HepG2 (cell line): ENCODE data around the gene COASY. TPM values are rescaled to one million over a fixed set of nuclear protein-coding genes. Genes with fewer than 3 reads are reported as not detected.

Source experiments
- CCDC6 ChIP-seq: sonication (generic); formaldehyde crosslinking; IDR thresholded peaks from 2 replicates; pipeline ENCODE4 v1.8.1; 2022; ENCODE audit warnings: mild to moderate bottlenecking, missing genetic modification reagents, moderate library complexity
- EED ChIP-seq: sonication (generic); formaldehyde crosslinking; IDR thresholded peaks from 2 replicates; pipeline ENCODE4 v1.5.0; 2020; ENCODE audit warnings: mild to moderate bottlenecking, missing genetic modification reagents
- FOSL1 ChIP-seq: sonication (generic); formaldehyde crosslinking; IDR thresholded peaks from 2 replicates; pipeline ENCODE4 v1.9.0; 2021; ENCODE audit warnings: missing genetic modification reagents, borderline replicate concordance
- FOXA3 ChIP-seq: IDR thresholded peaks from 2 replicates; pipeline ENCODE4 v1.6.1; 2016; ENCODE audit warnings: missing genetic modification reagents, missing compliant biosample characterization
- HMG20B ChIP-seq: conservative IDR thresholded peaks from 2 replicates; pipeline ENCODE4 v1.6.1; 2016; ENCODE audit warnings: missing genetic modification reagents, missing compliant biosample characterization
- HNRNPUL1 ChIP-seq: fragments of 200-400 bp; formaldehyde crosslinking; IDR thresholded peaks from 2 replicates; pipeline ENCODE4 v1.6.1; 2017; ENCODE audit warnings: low read depth, mild to moderate bottlenecking, low read length, moderate library complexity
- KLF16 ChIP-seq, 2 experiments: sonication (generic) in 1 of 2; formaldehyde crosslinking in 1 of 2; IDR thresholded peaks; 2 replicates each; pipeline versions ENCODE4 v1.6.1 to v1.8.0; 2016 to 2023; ENCODE audit warnings: missing genetic modification reagents in 2 of 2, missing compliant biosample characterization in 1 of 2
- MATR3 ChIP-seq: sonication (generic); formaldehyde crosslinking; IDR thresholded peaks from 2 replicates; pipeline ENCODE4 v1.4.0; 2020; ENCODE audit warnings: missing genetic modification reagents
- MYNN ChIP-seq: sonication (generic); formaldehyde crosslinking; IDR thresholded peaks from 2 replicates; pipeline ENCODE4 v1.4.0; 2020; ENCODE audit warnings: mild to moderate bottlenecking, low read depth, missing genetic modification reagents
- NKX3-1 ChIP-seq: sonication (generic); formaldehyde crosslinking; IDR thresholded peaks from 2 replicates; pipeline ENCODE4 v1.5.0; 2020; ENCODE audit warnings: missing genetic modification reagents
- NR1H2 ChIP-seq: sonication (generic); formaldehyde crosslinking; IDR thresholded peaks from 2 replicates; pipeline ENCODE4 v1.8.1; 2022; ENCODE audit warnings: low read depth, missing genetic modification reagents, borderline replicate concordance
- NR3C1 ChIP-seq: sonication (generic); formaldehyde crosslinking; IDR thresholded peaks from 2 replicates; pipeline ENCODE4 v1.4.0; 2020; ENCODE audit warnings: missing genetic modification reagents
- PCBP1 ChIP-seq: fragments of 200-400 bp; formaldehyde crosslinking; IDR thresholded peaks from 2 replicates; pipeline ENCODE4 v1.6.1; 2017; ENCODE audit warnings: mild to moderate bottlenecking, low read depth, low read length, borderline replicate concordance
- PHF20 ChIP-seq: sonication (generic); formaldehyde crosslinking; IDR thresholded peaks from 2 replicates; pipeline ENCODE4 v1.5.0; 2020; ENCODE audit warnings: mild to moderate bottlenecking, missing genetic modification reagents
- RARG ChIP-seq: sonication (generic); formaldehyde crosslinking; IDR thresholded peaks from 2 replicates; pipeline ENCODE4 v1.4.0; 2020; ENCODE audit warnings: low read depth, mild to moderate bottlenecking, missing genetic modification reagents
- ZNF333 ChIP-seq: sonication (generic); formaldehyde crosslinking; IDR thresholded peaks from 2 replicates; pipeline ENCODE4 v1.4.0; 2020; ENCODE audit warnings: mild to moderate bottlenecking, missing genetic modification reagents, borderline replicate concordance
- ZNF335 ChIP-seq: sonication (generic); formaldehyde crosslinking; IDR thresholded peaks from 2 replicates; pipeline ENCODE4 v1.4.0; 2020; ENCODE audit warnings: missing genetic modification reagents
- ZNF34 ChIP-seq: sonication (generic); formaldehyde crosslinking; IDR thresholded peaks from 2 replicates; pipeline ENCODE4 v1.4.0; 2020; ENCODE audit warnings: mild to moderate bottlenecking, missing genetic modification reagents, borderline replicate concordance
- polyA plus RNA-seq, 8 experiments: library from polyadenylated mRNA; depleted of rRNA in 3 of 8; stranded (reverse) in 7 of 8; unstranded in 1 of 8; fragments of >200 nt; fragmentation: Illumina TruSeq in 4 of 8; extraction: Trizol in 4 of 8; gene quantifications; 2 replicates each; pipeline versions ENCODE4 v1.2.1 to v1.2.3, GENCODE V29; 2011 to 2016; ENCODE audit warnings: low read depth in 4 of 8, missing spikeins in 1 of 8, mixed read lengths in 1 of 8; ENCODE audit not compliant: insufficient read depth in 1 of 8
- total RNA-seq, 5 experiments: library from RNA; depleted of rRNA; stranded (reverse); fragments of >200 nt; fragmentation: Illumina TruSeq; extraction: Trizol; gene quantifications; 2 replicates each; pipeline ENCODE4 v1.2.3, GENCODE V29; 2016; ENCODE audit warnings: low read depth in 1 of 5
- TF ChIP-seq, protein P1 (sequence below): sonication (generic); formaldehyde crosslinking; IDR thresholded peaks from 2 replicates; pipeline ENCODE4 v1.5.1; 2020; ENCODE audit warnings: missing genetic modification reagents, mild to moderate bottlenecking, borderline replicate concordance
- TF ChIP-seq, protein P2 (sequence below): sonication (generic); formaldehyde crosslinking; IDR thresholded peaks from 2 replicates; pipeline ENCODE4 v1.5.0; 2020; ENCODE audit warnings: mild to moderate bottlenecking, missing genetic modification reagents, borderline replicate concordance
- TF ChIP-seq, protein P3 (sequence below): IDR thresholded peaks from 2 replicates; pipeline ENCODE4 v1.6.1; 2016; ENCODE audit warnings: mild to moderate bottlenecking, missing biosample characterization, missing genetic modification reagents

The COASY gene
- total and polyA plus RNA-seq, 2 of the 13 experiments (the other 11 are each of a cell fraction or from before 2014, with no cell fraction given): 90.7 to 125 TPM

DNA sequence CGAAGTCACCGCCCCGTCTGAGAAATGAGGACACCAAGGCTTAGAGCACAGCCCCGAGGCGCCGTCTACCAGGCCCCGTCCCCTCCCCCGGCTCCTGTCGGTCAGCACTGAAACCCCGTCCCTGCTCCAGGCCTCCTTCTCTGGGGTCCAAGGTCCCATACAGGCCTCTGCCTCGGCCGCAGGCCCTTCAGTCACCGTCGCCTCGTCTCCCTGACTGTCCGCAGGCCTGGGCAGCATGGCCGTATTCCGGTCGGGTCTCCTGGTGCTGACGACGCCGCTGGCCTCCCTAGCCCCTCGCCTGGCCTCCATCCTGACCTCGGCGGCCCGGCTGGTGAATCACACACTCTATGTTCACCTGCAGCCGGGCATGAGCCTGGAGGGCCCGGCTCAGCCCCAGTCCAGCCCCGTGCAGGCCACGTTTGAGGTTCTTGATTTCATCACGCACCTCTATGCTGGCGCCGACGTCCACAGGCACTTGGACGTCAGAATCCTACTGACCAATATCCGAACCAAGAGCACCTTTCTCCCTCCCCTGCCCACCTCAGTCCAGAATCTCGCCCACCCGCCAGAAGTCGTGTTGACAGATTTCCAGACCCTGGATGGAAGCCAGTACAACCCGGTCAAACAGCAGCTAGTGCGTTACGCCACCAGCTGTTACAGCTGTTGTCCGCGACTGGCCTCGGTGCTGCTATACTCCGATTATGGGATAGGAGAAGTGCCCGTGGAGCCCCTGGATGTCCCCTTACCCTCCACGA, 617 bp downstream of the COASY start (continued):
- no peak for TF ChIP-seq ZNF333 (CRISPR knock-in tag)
- no peak for TF ChIP-seq KLF16 (CRISPR knock-in tag; IDR thresholded peaks at IDR 0.05)
- TF ChIP-seq, protein P1, sequence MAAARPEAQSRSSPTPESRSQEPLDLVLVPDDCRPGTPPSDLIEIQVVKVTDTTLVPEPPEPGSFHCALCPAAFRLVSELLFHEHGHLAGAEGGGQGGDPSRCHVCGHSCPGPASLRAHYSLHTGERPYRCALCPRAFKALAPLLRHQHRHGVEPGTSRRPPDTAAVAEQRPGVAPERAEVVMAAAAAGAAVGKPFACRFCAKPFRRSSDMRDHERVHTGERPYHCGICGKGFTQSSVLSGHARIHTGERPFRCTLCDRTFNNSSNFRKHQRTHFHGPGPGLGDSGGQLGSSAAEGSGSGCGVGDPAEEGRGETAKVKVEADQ (CRISPR knock-in tag): no peak
- no peak for TF ChIP-seq FOSL1 (CRISPR knock-in tag)
- TF ChIP-seq MATR3 (CRISPR knock-in tag): peak; percentile 9; the same call in 1 of the 2 replicates
- TF ChIP-seq, protein P2, sequence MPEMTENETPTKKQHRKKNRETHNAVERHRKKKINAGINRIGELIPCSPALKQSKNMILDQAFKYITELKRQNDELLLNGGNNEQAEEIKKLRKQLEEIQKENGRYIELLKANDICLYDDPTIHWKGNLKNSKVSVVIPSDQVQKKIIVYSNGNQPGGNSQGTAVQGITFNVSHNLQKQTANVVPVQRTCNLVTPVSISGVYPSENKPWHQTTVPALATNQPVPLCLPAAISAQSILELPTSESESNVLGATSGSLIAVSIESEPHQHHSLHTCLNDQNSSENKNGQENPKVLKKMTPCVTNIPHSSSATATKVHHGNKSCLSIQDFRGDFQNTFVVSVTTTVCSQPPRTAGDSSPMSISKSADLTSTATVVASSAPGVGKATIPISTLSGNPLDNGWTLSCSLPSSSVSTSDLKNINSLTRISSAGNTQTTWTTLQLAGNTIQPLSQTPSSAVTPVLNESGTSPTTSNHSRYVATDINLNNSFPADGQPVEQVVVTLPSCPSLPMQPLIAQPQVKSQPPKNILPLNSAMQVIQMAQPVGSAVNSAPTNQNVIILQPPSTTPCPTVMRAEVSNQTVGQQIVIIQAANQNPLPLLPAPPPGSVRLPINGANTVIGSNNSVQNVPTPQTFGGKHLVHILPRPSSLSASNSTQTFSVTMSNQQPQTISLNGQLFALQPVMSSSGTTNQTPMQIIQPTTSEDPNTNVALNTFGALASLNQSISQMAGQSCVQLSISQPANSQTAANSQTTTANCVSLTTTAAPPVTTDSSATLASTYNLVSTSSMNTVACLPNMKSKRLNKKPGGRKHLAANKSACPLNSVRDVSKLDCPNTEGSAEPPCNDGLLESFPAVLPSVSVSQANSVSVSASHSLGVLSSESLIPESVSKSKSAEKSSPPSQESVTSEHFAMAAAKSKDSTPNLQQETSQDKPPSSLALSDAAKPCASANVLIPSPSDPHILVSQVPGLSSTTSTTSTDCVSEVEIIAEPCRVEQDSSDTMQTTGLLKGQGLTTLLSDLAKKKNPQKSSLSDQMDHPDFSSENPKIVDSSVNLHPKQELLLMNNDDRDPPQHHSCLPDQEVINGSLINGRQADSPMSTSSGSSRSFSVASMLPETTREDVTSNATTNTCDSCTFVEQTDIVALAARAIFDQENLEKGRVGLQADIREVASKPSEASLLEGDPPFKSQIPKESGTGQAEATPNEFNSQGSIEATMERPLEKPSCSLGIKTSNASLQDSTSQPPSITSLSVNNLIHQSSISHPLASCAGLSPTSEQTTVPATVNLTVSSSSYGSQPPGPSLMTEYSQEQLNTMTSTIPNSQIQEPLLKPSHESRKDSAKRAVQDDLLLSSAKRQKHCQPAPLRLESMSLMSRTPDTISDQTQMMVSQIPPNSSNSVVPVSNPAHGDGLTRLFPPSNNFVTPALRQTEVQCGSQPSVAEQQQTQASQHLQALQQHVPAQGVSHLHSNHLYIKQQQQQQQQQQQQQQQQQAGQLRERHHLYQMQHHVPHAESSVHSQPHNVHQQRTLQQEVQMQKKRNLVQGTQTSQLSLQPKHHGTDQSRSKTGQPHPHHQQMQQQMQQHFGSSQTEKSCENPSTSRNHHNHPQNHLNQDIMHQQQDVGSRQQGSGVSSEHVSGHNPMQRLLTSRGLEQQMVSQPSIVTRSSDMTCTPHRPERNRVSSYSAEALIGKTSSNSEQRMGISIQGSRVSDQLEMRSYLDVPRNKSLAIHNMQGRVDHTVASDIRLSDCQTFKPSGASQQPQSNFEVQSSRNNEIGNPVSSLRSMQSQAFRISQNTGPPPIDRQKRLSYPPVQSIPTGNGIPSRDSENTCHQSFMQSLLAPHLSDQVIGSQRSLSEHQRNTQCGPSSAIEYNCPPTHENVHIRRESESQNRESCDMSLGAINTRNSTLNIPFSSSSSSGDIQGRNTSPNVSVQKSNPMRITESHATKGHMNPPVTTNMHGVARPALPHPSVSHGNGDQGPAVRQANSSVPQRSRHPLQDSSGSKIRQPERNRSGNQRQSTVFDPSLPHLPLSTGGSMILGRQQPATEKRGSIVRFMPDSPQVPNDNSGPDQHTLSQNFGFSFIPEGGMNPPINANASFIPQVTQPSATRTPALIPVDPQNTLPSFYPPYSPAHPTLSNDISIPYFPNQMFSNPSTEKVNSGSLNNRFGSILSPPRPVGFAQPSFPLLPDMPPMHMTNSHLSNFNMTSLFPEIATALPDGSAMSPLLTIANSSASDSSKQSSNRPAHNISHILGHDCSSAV (CRISPR knock-in tag): no peak
- TF ChIP-seq PCBP1: no peak
- no peak; the same call in 1 of the 2 replicates for TF ChIP-seq NKX3-1 (CRISPR knock-in tag)
- no peak for TF ChIP-seq NR3C1 (CRISPR knock-in tag)
- TF ChIP-seq, protein P3, sequence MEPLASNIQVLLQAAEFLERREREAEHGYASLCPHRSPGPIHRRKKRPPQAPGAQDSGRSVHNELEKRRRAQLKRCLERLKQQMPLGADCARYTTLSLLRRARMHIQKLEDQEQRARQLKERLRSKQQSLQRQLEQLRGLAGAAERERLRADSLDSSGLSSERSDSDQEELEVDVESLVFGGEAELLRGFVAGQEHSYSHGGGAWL (CRISPR knock-in tag): peak; percentile 57; the same call in 1 of the 2 replicates
- no peak for TF ChIP-seq HNRNPUL1
- no peak; the same call in 1 of the 2 replicates for TF ChIP-seq PHF20
- 0 out of 2 replicates have a peak, but pooled peaks have one; percentile 73 for TF ChIP-seq ZNF34 (CRISPR knock-in tag)
- no peak; the same call in 1 of the 2 replicates for TF ChIP-seq NR1H2 (CRISPR knock-in tag)
- peak; percentile 4; the same call in 1 of the 2 replicates for TF ChIP-seq HMG20B
- TF ChIP-seq ZNF335 (CRISPR knock-in tag): no peak
- TF ChIP-seq FOXA3 (CRISPR knock-in tag): 0 out of 2 replicates have a peak, but pooled peaks have one; percentile 6
- 0 out of 2 replicates have a peak, but pooled peaks have one; percentile 50 for TF ChIP-seq RARG
- no peak for TF ChIP-seq MYNN (CRISPR knock-in tag)
- no peak; the same call in 1 of the 2 replicates for TF ChIP-seq CCDC6 (CRISPR knock-in tag)
- TF ChIP-seq EED (CRISPR knock-in tag): no peak; the same call in 1 of the 2 replicates
